Activated naive CD4-positive, alpha-beta T cell treated with Interleukin-2 at 50 U/mL for 16 hours (primary cell): ENCODE measurements around the gene GSTA1.
"Not testable (repeated sequence)": the region's sequence is repeated elsewhere in the genome, so short reads cannot be mapped to it uniquely, and the experiment has no call there.

ENCODE experiments used
- DNase-seq: peaks from one replicate; pipeline ENCODE4 v3.0.0-alpha.2; 2020

Gene GSTA1

GRCh38 chr6:52753137-52753536 lies 50.5 kb downstream of the GSTA1 start:
- DNase-seq, result not testable (repeated sequence)

- DNase-seq, result no peak
These were observed 51.3 kb downstream of the GSTA1 start for GRCh38 chr6:52752310-52752709.

DNA sequence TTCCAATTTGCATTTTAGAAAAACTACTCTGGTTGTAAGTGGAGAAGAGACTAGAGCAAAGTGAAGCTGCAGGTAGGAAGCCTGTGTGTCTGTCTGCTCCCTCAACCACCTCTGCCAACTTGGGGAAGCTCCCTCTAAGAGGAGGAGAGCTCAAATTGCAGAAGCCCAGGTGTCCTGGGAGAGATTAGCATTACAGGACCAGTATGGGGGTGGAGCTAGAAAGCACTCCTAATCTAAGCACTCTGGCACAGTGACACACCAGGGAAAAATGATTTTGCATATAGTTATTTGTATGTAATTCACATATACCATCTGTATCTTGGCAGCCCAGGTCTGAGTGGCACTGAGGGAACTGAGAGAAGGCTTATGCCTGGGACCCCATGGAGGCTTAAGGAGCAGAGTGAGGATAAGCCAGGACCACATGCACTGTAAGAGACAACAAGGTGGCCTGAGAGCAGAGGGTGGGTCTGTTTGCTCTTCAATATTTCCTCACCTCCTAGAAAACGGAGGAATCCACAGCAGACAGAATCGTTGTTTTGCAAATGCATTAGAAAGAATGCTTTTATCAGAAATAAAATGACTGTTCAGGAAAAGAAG lies 54.0 kb downstream of the GSTA1 start:
- no peak for DNase-seq

- DNase-seq, result not testable (repeated sequence)
These were observed 56.3 kb downstream of the GSTA1 start for GRCh38 chr6:52747301-52747700.

GRCh38 chr6:52746213-52746612 lies 57.4 kb downstream of the GSTA1 start:
- no peak for DNase-seq

DNA sequence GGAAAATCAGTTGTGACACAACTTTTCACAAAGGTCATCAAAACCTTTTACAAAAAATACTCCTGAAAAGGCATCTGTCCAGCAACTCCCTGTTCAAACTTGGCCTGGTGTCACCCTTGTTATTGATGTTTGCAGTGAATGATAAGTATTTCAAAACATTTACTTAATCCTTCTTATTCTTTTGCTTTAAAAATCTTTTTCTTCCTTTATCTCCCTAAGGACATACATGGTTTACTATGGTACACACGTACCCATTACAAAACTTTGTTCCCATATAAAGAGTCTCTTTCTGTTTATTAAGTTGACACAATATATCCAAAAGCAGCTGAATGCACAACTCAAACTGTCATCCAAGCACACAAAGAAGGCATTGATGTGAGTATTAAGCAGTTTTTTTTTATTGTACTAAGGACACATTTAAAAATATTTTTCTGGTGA lies 57.8 kb downstream of the GSTA1 start:
- no peak for DNase-seq

DNA sequence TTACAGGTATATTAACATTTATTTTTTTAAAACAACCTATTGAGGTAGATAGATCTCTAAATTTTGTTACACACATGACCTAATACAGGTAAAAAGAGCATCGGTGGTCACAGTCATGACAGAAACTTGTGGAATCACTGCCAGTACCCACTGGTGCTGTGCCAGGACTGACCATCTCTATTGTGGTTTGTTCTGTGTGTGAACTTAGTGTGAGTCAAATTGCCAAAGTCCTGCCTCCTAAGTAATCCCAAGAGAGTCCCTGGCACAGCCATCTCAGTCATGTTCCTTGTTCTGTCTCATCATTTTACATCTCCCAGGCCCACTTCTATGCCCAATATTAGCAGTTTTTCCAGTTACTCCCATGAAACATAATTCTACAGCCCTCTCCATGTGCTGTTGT lies 61.7 kb downstream of the GSTA1 start:
- DNase-seq, result no peak
